ENCODE measurements around the gene ADARB2.

- TF ChIP-seq POLR2AphosphoS5 (IDR thresholded peaks at IDR 0.05; ENCODE audit: low read depth, low read length) (no peak), SPI1 (IDR thresholded peaks at IDR 0.05; ENCODE audit: low read depth, low read length) (no peak), POLR2A (IDR thresholded peaks at IDR 0.05; ENCODE audit: low read depth, low read length) (no peak), TAF1 (IDR thresholded peaks at IDR 0.05; ENCODE audit: low read depth, low read length) (no peak), PAX5 (IDR thresholded peaks at IDR 0.05; ENCODE audit: insufficient read depth, low read length, severe bottlenecking) (no peak)
Observed at GRCh38 chr10:1141701-1142100, 595.6 kb downstream of the ADARB2 start.
